Right cardiac atrium (tissue), 5 donors: ENCODE measurements around the gene COG3. TPM values are rescaled to one million over a fixed set of nuclear protein-coding genes. Genes with fewer than 3 reads are reported as not detected.

ENCODE experiments used
- polyA plus RNA-seq: library from polyadenylated mRNA; stranded (reverse); fragments of 200-250 nt; gene quantifications from one replicate; pipeline ENCODE4 v1.2.3, GENCODE V29; 2013
- total RNA-seq, 4 donors: library from RNA; stranded (reverse); fragmentation: NEBNext Ultra II Directional; extraction: Animal tissue kit (Norgen Biotek cat#: 25700); gene quantifications; one replicate each; pipeline ENCODE4 v1.2.1, GENCODE V29; 2021
- donor health status: healthy with polysubstance abuse.
- donor health status: DM: no; HTN: yes; CAD: no.
- donor health status: DM: no; HTN: no; CAD: no.
- donor health status: DM: no; HTN: yes; CAD: no; lungs with severe emphysema.
- donor health status: DM: yes; HTN: yes; CAD: no.

COG3 gene
- total and polyA plus RNA-seq, 5 donors = 10.4 to 23.9 (median 17.5) TPM

Other genes starting within 250 kb of the COG3 start
- 1,000 to 10,000 TPM; 3,534 to 4,755 (median 4,285) TPM for gene TPT1, start 123.8 kb upstream of the COG3 start, total RNA-seq
- 8,085 TPM for gene TPT1, start 123.8 kb upstream of the COG3 start, polyA plus RNA-seq
- 10 to 100 TPM; 54.9 to 72.2 (median 63.7) TPM for gene SLC25A30, start 46.6 kb upstream of the COG3 start, total RNA-seq
- gene SLC25A30, start 46.6 kb upstream of the COG3 start, polyA plus RNA-seq = 29.8 TPM
- not detected for gene ERICH6B, start 150.8 kb downstream of the COG3 start, total RNA-seq
- not detected for gene ERICH6B, start 150.8 kb downstream of the COG3 start, polyA plus RNA-seq
- not detected for gene CBY2, start 237.4 kb downstream of the COG3 start, total RNA-seq
- gene CBY2, start 237.4 kb downstream of the COG3 start, polyA plus RNA-seq = not detected